Parathyroid adenoma (tissue), 2 donors: Measurements from ENCODE around the gene KCNMB2.
A peak's percentile ranks its signal among the peaks of the same experiment; 100 is the strongest.

Source experiments
- H2AFZ ChIP-seq: fragments of 300-600 bp; sonication (generic); one replicate; pipeline ENCODE4 v1.7.0; 2017; ENCODE audit warnings: antibody characterized with exemption, mild to moderate bottlenecking
- H3K27ac ChIP-seq: fragments of 300-600 bp; sonication (generic); one replicate; pipeline ENCODE4 v1.7.0; 2017
- H3K27me3 ChIP-seq: fragments of 300-600 bp; sonication (generic); one replicate; pipeline ENCODE4 v1.7.0; 2017; ENCODE audit warnings: low read length; ENCODE audit not compliant: control insufficient read depth, insufficient read depth
- H3K36me3 ChIP-seq: fragments of 300-600 bp; sonication (generic); one replicate; pipeline ENCODE4 v1.7.0; 2017; ENCODE audit warnings: low read length; ENCODE audit not compliant: control insufficient read depth, insufficient read depth
- H3K4me1 ChIP-seq: fragments of 300-600 bp; sonication (generic); one replicate; pipeline ENCODE4 v1.7.0; 2017; ENCODE audit warnings: control low read depth
- H3K4me2 ChIP-seq: fragments of 300-600 bp; sonication (generic); one replicate; pipeline ENCODE4 v1.7.0; 2017; ENCODE audit warnings: low read length
- H3K4me3 ChIP-seq: fragments of 300-600 bp; sonication (generic); one replicate; pipeline ENCODE4 v1.7.0; 2017; ENCODE audit warnings: low read depth, low read length
- H3K79me2 ChIP-seq: fragments of 300-600 bp; sonication (generic); one replicate; pipeline ENCODE4 v1.7.0; 2017; ENCODE audit warnings: control low read depth
- H3K9ac ChIP-seq: fragments of 300-600 bp; sonication (generic); one replicate; pipeline ENCODE4 v1.7.0; 2017; ENCODE audit warnings: mild to moderate bottlenecking
- H3K9me3 ChIP-seq: fragments of 300-600 bp; sonication (generic); one replicate; pipeline ENCODE4 v1.7.0; 2017; ENCODE audit warnings: low read length; ENCODE audit not compliant: control insufficient read depth
- CTCF ChIP-seq: fragments of 300-600 bp; sonication (generic); IDR thresholded peaks from one replicate; pipeline ENCODE4 v1.7.0; 2017; ENCODE audit warnings: antibody characterized with exemption, mild to moderate bottlenecking
- donor health status: primary hyperparathyroidism.

The KCNMB2 gene

GRCh38 chr3:178536211-178537079 lies at the start of gene KCNMB2:
Gene KCNMB2, plus strand, starts transcription at chr3:178536436.
- Histone ChIP-seq H3K79me2 (no peaks in the 10 kb centered on the region), H3K4me3 (peak within 1 kb of the TSS; percentile 58), H2AFZ (peak within 1 kb of the TSS; percentile 72), H3K4me2 (peak within 1 kb of the TSS; percentile 81), H3K9me3 (no peaks in the 10 kb centered on the region), H3K27me3 (no peaks in the 10 kb centered on the region), H3K27ac (no peak within 1 kb of the TSS), H3K36me3 (no peaks in the 10 kb centered on the region), H3K4me1 (no peaks in the 10 kb centered on the region), H3K9ac (no peak within 1 kb of the TSS)
- no peak for TF ChIP-seq CTCF

GRCh38 chr3:178486903-178487302 lies 49.3 kb upstream of the KCNMB2 start:
- H3K79me2 ChIP-seq = no peaks in the 10 kb centered on the region
- H3K27ac ChIP-seq = no peak overlapping the region
- no peak overlapping the region for H3K4me2 ChIP-seq
- no peaks in the 10 kb centered on the region for H3K36me3 ChIP-seq
- TF ChIP-seq CTCF = no peak
- H3K9me3 ChIP-seq = no peaks in the 10 kb centered on the region
- no peak overlapping the region for H2AFZ ChIP-seq
- no peak overlapping the region for H3K9ac ChIP-seq
- no peak overlapping the region for H3K4me3 ChIP-seq
- H3K27me3 ChIP-seq = no peaks in the 10 kb centered on the region
- no peaks in the 10 kb centered on the region for H3K4me1 ChIP-seq

- H3K9me3 ChIP-seq = no peaks in the 10 kb centered on the region
- H3K79me2 ChIP-seq = no peaks in the 10 kb centered on the region
- H3K27ac ChIP-seq = no peak overlapping the region
- no peak overlapping the region for H2AFZ ChIP-seq
- no peaks in the 10 kb centered on the region for H3K36me3 ChIP-seq
- no peak overlapping the region for H3K4me2 ChIP-seq
- no peak for TF ChIP-seq CTCF
- no peak overlapping the region for H3K4me3 ChIP-seq
- no peaks in the 10 kb centered on the region for H3K27me3 ChIP-seq
- no peak overlapping the region for H3K9ac ChIP-seq
- no peaks in the 10 kb centered on the region for H3K4me1 ChIP-seq
Measured at GRCh38 chr3:178487752-178488151, 48.5 kb upstream of the KCNMB2 start.

- H3K4me1 ChIP-seq = no peaks in the 10 kb centered on the region
- no peak overlapping the region for H3K4me2 ChIP-seq
- no peaks in the 10 kb centered on the region for H3K27me3 ChIP-seq
- no peaks in the 10 kb centered on the region for H3K9me3 ChIP-seq
- no peaks in the 10 kb centered on the region for H3K79me2 ChIP-seq
- no peak overlapping the region for H3K9ac ChIP-seq
- no peaks in the 10 kb centered on the region for H3K36me3 ChIP-seq
- H2AFZ ChIP-seq = no peak overlapping the region
- H3K27ac ChIP-seq = no peak overlapping the region
- H3K4me3 ChIP-seq = no peak overlapping the region
- TF ChIP-seq CTCF = no peak
Measured at GRCh38 chr3:178491751-178492150, 44.5 kb upstream of the KCNMB2 start.

GRCh38 chr3:178492491-178492890 lies 43.7 kb upstream of the KCNMB2 start:
- Histone ChIP-seq H3K27me3 (no peaks in the 10 kb centered on the region), H3K4me3 (no peak overlapping the region), H3K4me1 (no peaks in the 10 kb centered on the region), H3K36me3 (no peaks in the 10 kb centered on the region), H3K27ac (no peak overlapping the region), H2AFZ (no peak overlapping the region), H3K9me3 (no peaks in the 10 kb centered on the region), H3K4me2 (no peak overlapping the region), H3K79me2 (no peaks in the 10 kb centered on the region), H3K9ac (no peak overlapping the region)
- no peak for TF ChIP-seq CTCF
